Naive thymus-derived CD4-positive, alpha-beta T cell (primary cell): ENCODE measurements around the gene ZNF414. TPM values are rescaled to one million over a fixed set of nuclear protein-coding genes. Genes with fewer than 3 reads are reported as not detected.
A peak's percentile ranks its signal among the peaks of the same experiment; 100 is the strongest.
"Not testable (repeated sequence)": the region's sequence is repeated elsewhere in the genome, so short reads cannot be mapped to it uniquely, and the experiment has no call there.

ENCODE experiments used
- ATAC-seq: fragments of 150-1000 bp; cut with Tn5 transposase; 2 replicates; pipeline ENCODE4 v1.10.0; 2021; ENCODE audit warnings: mild to moderate bottlenecking, moderate library complexity
- CTCF ChIA-PET: fragments of 350-600 bp; sonication (Branson Sonifier 250); formaldehyde crosslinking; loops from one replicate; lab custom pipeline; 2021; ENCODE audit warnings: antibody characterized with exemption; lab: Charles Lee
- POLR2A ChIA-PET: fragments of 350-600 bp; sonication (Branson Sonifier 250); formaldehyde crosslinking; loops from one replicate; lab custom pipeline; 2021; ENCODE audit warnings: antibody characterized with exemption, inconsistent platforms; lab: Charles Lee
- DNase-seq, 9 donors: peaks; one replicate each; pipeline versions ENCODE4 v3.0.0 to v3.0.0-alpha.2; 2020 to 2022; ENCODE audit warnings: mixed read lengths in 1 of 9
- H3K27ac ChIP-seq: one replicate; pipeline ENCODE4 v1.7.0; 2013; ENCODE audit warnings: mild to moderate bottlenecking, low read depth, low read length, moderate library complexity
- H3K27me3 ChIP-seq, 2 donors: one replicate each; pipeline ENCODE4 v1.7.0; 2013; ENCODE audit warnings: low read length in 2 of 2, mild to moderate bottlenecking in 2 of 2, moderate library complexity in 2 of 2; ENCODE audit not compliant: control insufficient read depth in 2 of 2, insufficient read depth in 2 of 2
- H3K36me3 ChIP-seq, 3 experiments: 1 replicate in 2 of 3; 2 replicates in 1 of 3; pipeline ENCODE4 v1.7.0; 2013; ENCODE audit warnings: low read length in 3 of 3, mild to moderate bottlenecking in 3 of 3, moderate library complexity in 1 of 3; ENCODE audit not compliant: insufficient read depth in 3 of 3, control insufficient read depth in 2 of 3
- H3K4me1 ChIP-seq, 2 donors: one replicate each; pipeline ENCODE4 v1.7.0; 2013; ENCODE audit warnings: low read length in 2 of 2, mild to moderate bottlenecking in 2 of 2, moderate library complexity in 1 of 2; ENCODE audit not compliant: control insufficient read depth in 2 of 2, insufficient read depth in 2 of 2
- H3K4me3 ChIP-seq: 2 replicates; pipeline ENCODE4 v1.7.0; 2013; ENCODE audit warnings: mild to moderate bottlenecking, low read length
- H3K9me3 ChIP-seq, 3 experiments: 1 replicate in 2 of 3; 2 replicates in 1 of 3; pipeline ENCODE4 v1.7.0; 2013; ENCODE audit warnings: low read length in 3 of 3; ENCODE audit not compliant: control insufficient read depth in 2 of 3
- H3K27ac Mint-ChIP-seq, 9 donors: one replicate each; pipeline ENCODE4 v1.8.0; 2020 to 2022; ENCODE audit warnings: mixed read lengths in 9 of 9, mild to moderate bottlenecking in 8 of 9, moderate library complexity in 5 of 9, inconsistent platforms in 2 of 9
- H3K27me3 Mint-ChIP-seq, 5 donors: one replicate each; pipeline ENCODE4 v1.8.0; 2021 to 2022; ENCODE audit warnings: mixed read lengths in 5 of 5, mild to moderate bottlenecking in 1 of 5
- H3K36me3 Mint-ChIP-seq, 5 donors: one replicate each; pipeline ENCODE4 v1.8.0; 2020 to 2022; ENCODE audit warnings: mixed read lengths in 5 of 5, mild to moderate bottlenecking in 3 of 5, inconsistent platforms in 1 of 5
- H3K4me1 Mint-ChIP-seq, 7 donors: one replicate each; pipeline ENCODE4 v1.8.0; 2020 to 2022; ENCODE audit warnings: mixed read lengths in 7 of 7, mild to moderate bottlenecking in 3 of 7, inconsistent platforms in 1 of 7
- H3K4me3 Mint-ChIP-seq, 10 donors: one replicate each; pipeline ENCODE4 v1.8.0; 2020 to 2022; ENCODE audit warnings: mild to moderate bottlenecking in 10 of 10, mixed read lengths in 10 of 10, moderate library complexity in 6 of 10, inconsistent platforms in 2 of 10
- H3K9me3 Mint-ChIP-seq, 11 donors: one replicate each; pipeline ENCODE4 v1.8.0; 2020 to 2022; ENCODE audit warnings: mixed read lengths in 11 of 11, mild to moderate bottlenecking in 4 of 11, inconsistent platforms in 1 of 11, moderate library complexity in 1 of 11
- intact Hi-C, 2 donors: fragments of 100-400 bp; cut with micrococcal nuclease; formaldehyde crosslinking; loops; one replicate each; pipeline ENCODE4 v1.15.1; 2023
- polyA plus RNA-seq, 2 donors: library from polyadenylated mRNA; unstranded; fragments of 300-500 nt; fragmentation: Illumina TruSeq; gene quantifications; one replicate each; pipeline ENCODE4 v1.2.3, GENCODE V29; 2021
- total RNA-seq, 6 experiments: library from RNA in 5 of 6; stranded (reverse) in 5 of 6; gene quantifications; 1 replicate in 5 of 6; 2 replicates in 1 of 6; pipeline ENCODE4 v1.2.3 and lab custom pipeline; 2021 to 2026

Gene ZNF414, protein sequence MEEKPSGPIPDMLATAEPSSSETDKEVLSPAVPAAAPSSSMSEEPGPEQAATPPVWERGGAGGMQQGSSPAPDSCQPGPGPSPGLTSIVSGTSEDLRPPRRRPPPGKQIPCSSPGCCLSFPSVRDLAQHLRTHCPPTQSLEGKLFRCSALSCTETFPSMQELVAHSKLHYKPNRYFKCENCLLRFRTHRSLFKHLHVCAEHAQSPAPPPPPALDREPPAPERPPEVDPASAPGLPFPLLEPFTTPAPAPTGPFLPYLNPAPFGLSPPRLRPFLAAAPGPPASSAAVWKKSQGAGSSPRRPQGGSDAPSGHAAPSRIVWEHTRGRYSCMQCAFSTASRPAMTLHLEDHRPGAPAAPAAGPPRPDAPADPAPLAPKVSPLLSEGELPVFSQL
- total RNA-seq (10 to 100 TPM; 36.0 to 69.2 (median 60.8) TPM), polyA plus RNA-seq (10 to 100 TPM; 20.2 to 25.4 TPM), total RNA-seq (lab: John Stamatoyannopoulos, UW) (11.0 reads per million, percentile 38 among the genes with 10 or more reads in this experiment)

DNA sequence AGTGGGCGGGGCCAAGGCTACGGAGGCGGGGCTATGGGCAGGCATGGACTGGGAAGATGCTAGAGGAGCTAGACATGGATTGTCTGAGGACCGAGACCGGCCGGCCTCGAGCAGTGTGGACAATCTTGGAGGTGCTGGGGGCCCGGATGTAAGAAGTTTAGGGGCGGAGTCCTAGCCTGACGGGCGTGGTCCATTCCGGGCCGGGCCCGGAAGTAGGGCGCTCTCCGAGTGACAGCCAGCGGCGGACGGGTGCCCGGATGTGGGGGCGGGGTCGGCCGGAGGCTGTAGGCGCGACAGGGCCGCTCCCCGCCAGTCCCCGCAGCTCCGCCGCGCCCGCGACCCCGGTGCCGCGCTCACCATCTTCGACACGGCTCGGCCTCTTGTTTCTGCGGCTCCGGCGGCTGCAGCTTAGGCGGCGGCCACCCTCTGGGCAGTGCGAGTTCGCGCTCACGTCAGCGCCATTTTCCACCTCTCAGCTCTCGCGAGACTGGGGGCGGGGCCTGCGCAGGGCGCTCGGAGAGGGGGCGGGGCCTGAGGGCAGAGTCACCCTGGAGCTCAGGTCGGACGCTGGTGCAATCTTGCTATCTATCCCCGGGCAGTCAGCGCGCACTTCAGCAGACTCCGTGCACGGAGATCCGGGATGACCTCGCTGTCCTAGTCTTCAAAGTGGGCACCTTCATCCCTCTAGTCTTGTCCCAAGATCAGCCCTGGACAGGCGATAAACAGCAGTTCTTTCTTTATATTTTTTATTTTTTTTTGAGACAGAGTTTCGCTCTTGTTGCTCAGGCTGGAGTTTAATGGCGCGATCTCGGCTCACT lies at the start of gene ZNF414:
Gene ZNF414 (minus strand): TSS at position 481 of the 818 bp plus-strand sequence. CDS start 121 bp downstream, at position 360.
- Mint-ChIP-seq H3K36me3 (peaks cover 0 to 23% (median 0%) of the 10 kb centered on the region in 5 donors), H3K4me1 (peaks cover 32 to 64% (median 47%) of the 10 kb centered on the region in 7 donors), H3K27ac (peak within 1 kb of the TSS; percentile 91 to 100 (median 99)), H3K4me3 (peak within 1 kb of the TSS; percentile 89 to 97 (median 92)), H3K27me3 (no peaks in the 10 kb centered on the region), H3K9me3 (peaks cover 0 to 2% (median 0%) of the 10 kb centered on the region in 11 donors)
- intact Hi-C loops = loop anchor here (1.0 to 10.0 kb wide), 7 partner anchors 27 to 1591 kb away; partner anchors contain the start of genes HNRNPM (in 2 of the 2), NDUFA7 (in 2 of the 2), RAB11B (in 2 of the 2) and RPS28 (in 2 of the 2)
- ATAC-seq = peak; percentile 88
- Histone ChIP-seq H3K4me1 (peaks cover 52 to 63% of the 10 kb centered on the region in 2 donors), H3K4me3 (peak within 1 kb of the TSS; percentile 73), H3K9me3 (no peaks in the 10 kb centered on the region), H3K27ac (peak within 1 kb of the TSS; percentile 98), H3K27me3 (no peaks in the 10 kb centered on the region), H3K36me3 (peaks cover 0 to 22% (median 0%) of the 10 kb centered on the region in 3 experiments)
- POLR2A ChIA-PET = interaction anchor here (0.6 to 13.9 kb wide), 30 partner anchors 9 to 1161 kb away, joined by 3 to 566 read pairs (median 5); partner anchors contain the start of genes HNRNPM, MAP2K7, MARCHF2 and MYO1F
- CTCF ChIA-PET = interaction anchor here (0.5 to 8.3 kb wide), 12 partner anchors 10 to 128 kb away, joined by 3 to 147 read pairs (median 4); partner anchors contain the start of genes MARCHF2 and MYO1F
- DNase-seq = peak; percentile 93 to 100 (median 98)

DNA sequence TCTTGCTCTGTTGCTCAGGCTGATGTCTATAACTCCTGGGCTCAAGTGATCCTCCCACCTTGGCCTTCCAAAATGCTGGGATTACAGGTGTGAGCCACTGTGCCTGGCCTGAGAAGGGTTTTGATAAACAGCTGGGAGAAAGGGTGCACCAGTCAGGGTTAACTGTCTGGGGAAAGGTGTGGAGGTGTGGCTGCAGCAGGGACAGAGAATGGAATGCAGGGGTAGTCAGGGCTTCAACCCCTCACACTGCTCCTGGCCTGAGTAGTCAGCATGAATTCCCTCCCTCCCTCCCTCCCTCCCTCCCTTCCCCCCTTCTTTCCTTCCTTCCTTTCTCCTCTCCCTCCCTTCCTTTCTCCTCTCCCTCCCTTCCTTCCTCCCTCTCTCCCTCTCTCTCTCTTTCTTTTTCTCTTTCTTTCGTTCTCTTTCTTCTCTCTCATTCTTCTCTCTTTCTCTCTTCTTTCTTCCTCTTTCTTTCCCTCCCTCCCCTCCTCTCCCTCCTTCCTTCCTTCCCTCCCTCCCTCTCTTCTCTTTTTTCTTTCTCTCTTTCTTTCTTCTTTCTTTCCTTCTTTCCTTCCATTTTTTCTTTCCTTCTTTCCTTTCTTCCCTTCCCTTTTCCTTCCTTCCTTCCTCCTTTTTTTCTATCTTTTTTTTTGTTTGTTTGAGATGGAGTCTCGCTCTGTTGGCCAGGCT lies 47.3 kb upstream of the ZNF414 start:
- Mint-ChIP-seq H3K4me3 (no peak overlapping the region), H3K9me3 (no peaks in the 10 kb centered on the region), H3K4me1 (peaks cover 11 to 51% (median 19%) of the 10 kb centered on the region in 7 donors), H3K27me3 (no peaks in the 10 kb centered on the region), H3K36me3 (peaks cover 0 to 33% (median 0%) of the 10 kb centered on the region in 5 donors), H3K27ac (peak overlapping the region in 4 of 9 donors; percentile 61 to 81 (median 68))
- DNase-seq (no peak), ATAC-seq (no peak)
- ChIA-PET CTCF (no interaction called here), POLR2A (no interaction called here)
- Histone ChIP-seq H3K9me3 (no peaks in the 10 kb centered on the region), H3K4me1 (peaks cover 6 to 29% of the 10 kb centered on the region in 2 donors), H3K27me3 (no peaks in the 10 kb centered on the region), H3K4me3 (no peak overlapping the region), H3K36me3 (no peaks in the 10 kb centered on the region), H3K27ac (no peak overlapping the region)
- intact Hi-C loops = no loop called here

DNA sequence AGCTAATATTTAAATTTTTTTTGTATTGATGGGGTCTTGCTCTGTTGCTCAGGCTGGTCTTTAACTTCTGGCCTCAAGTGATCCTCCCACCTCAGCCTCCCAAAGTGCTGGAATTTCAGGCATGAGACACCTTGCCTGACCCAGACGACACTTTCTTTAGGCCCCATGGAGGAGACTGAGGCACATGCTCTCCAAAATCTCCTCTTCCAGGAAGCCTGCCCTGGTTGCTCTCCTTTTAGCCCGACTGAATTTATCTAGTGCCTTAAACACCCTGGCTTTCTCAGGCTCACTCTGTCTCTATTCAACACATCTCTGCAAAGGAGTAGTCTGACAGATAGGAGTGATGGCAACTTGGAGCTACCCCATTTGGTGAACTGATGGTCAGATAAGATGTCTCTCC lies 44.4 kb upstream of the ZNF414 start:
- no peaks in the 10 kb centered on the region for H3K9me3 Mint-ChIP-seq
- Histone ChIP-seq H3K27ac (no peak overlapping the region), H3K27me3 (no peaks in the 10 kb centered on the region), H3K4me1 (peaks cover 6 to 18% of the 10 kb centered on the region in 2 donors), H3K9me3 (no peaks in the 10 kb centered on the region), H3K36me3 (peaks cover 0 to 1% (median 0%) of the 10 kb centered on the region in 3 experiments), H3K4me3 (no peak overlapping the region)
- no peaks in the 10 kb centered on the region for H3K27me3 Mint-ChIP-seq
- H3K27ac Mint-ChIP-seq = peak overlapping the region in 6 of 9 donors; percentile 12 to 93 (median 72)
- no peak for DNase-seq
- no peak for ATAC-seq
- intact Hi-C loops = no loop called here
- peaks cover 13 to 33% (median 24%) of the 10 kb centered on the region in 7 donors for H3K4me1 Mint-ChIP-seq
- peaks cover 0 to 35% (median 0%) of the 10 kb centered on the region in 5 donors for H3K36me3 Mint-ChIP-seq
- peak overlapping the region in 2 of 10 donors; percentile 12 to 25 for H3K4me3 Mint-ChIP-seq
- ChIA-PET POLR2A (interaction anchor here (0.9 to 2.1 kb wide), 5 partner anchors 12 to 44 kb away, joined by 3 to 11 read pairs (median 5); partner anchors contain the start of gene ZNF414), CTCF (interaction anchor here (0.8 to 1.4 kb wide), 3 partner anchors 20 to 33 kb away, joined by 3 to 5 read pairs (median 4); no protein-coding TSS in a partner anchor)

DNA sequence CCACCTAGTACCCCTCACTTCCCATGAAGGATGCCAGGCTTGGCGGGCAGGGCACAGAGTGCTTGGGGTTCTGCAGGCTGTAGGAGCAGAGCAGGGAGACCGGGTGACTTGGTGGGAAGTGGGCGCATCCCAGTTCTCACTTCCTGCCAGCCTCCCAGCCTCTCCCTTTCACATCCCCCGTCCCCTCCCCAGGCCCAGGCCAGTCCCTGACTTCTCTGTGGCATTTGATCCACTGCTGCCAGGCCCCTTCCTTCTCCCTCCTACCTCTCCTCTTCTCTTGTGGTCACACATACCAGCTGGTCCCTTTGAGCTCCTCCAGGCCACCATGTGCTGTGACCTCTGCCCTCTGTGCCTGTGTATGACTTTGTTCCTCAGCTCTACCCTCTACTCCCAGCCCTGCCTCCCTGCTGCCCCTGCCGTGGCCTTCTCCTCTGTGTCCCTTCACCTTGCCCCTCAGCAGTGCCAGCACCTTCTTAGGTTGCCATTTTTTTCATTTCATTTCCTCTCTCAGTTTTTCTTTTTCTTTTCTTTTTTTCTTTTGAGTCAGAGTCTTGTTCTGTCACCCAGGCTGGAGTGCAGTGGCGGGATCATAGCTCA lies 43.8 kb upstream of the ZNF414 start:
- H3K4me3 ChIP-seq = no peak overlapping the region
- H3K27me3 ChIP-seq = no peaks in the 10 kb centered on the region
- peak overlapping the region in 7 of 9 donors; percentile 45 to 93 (median 77) for H3K27ac Mint-ChIP-seq
- H3K27ac ChIP-seq = no peak overlapping the region
- ATAC-seq (peak; percentile 16), DNase-seq (no peak)
- peaks cover 13 to 37% (median 27%) of the 10 kb centered on the region in 7 donors for H3K4me1 Mint-ChIP-seq
- ChIA-PET CTCF (interaction anchor here (0.8 to 1.4 kb wide), 4 partner anchors 21 to 204 kb away, joined by 3 to 5 read pairs (median 4); no protein-coding TSS in a partner anchor), POLR2A (interaction anchor here (0.6 to 2.1 kb wide), 6 partner anchors 8 to 53 kb away, joined by 3 to 11 read pairs (median 4); partner anchors contain the start of gene ZNF414)
- no peaks in the 10 kb centered on the region for H3K9me3 Mint-ChIP-seq
- H3K4me1 ChIP-seq = peaks cover 6 to 16% of the 10 kb centered on the region in 2 donors
- H3K4me3 Mint-ChIP-seq = peak overlapping the region in 2 of 10 donors; percentile 4 to 23
- no peaks in the 10 kb centered on the region for H3K27me3 Mint-ChIP-seq
- intact Hi-C loops = no loop called here
- peaks cover 0 to 39% (median 0%) of the 10 kb centered on the region in 5 donors for H3K36me3 Mint-ChIP-seq
- no peaks in the 10 kb centered on the region for H3K9me3 ChIP-seq
- peaks cover 0 to 7% (median 0%) of the 10 kb centered on the region in 3 experiments for H3K36me3 ChIP-seq

DNA sequence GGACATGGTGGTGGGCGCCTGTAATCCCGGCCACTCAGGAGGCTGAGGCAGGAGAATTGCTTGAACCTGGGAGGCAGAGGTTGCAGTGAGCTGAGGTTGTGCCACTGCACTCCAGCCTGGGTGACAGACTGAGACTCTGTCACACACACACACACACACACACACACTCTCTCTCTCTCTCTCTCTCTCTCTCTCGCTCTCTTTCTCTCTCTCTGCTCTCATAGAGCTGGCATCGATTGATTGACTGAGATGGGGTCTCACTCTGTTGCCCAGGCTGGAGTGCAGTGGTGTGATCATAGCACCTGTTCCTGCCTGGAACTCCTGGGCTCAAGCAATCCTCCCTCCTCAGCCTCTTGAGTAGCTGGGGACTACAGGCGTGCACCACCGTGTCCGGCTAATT lies 39.8 kb upstream of the ZNF414 start:
- H3K27me3 Mint-ChIP-seq, H3K4me3 ChIP-seq, ATAC-seq, DNase-seq, H3K9me3 ChIP-seq, H3K4me1 ChIP-seq, H3K9me3 Mint-ChIP-seq, intact Hi-C loops, H3K27me3 ChIP-seq, H3K27ac ChIP-seq, H3K4me3 Mint-ChIP-seq: not testable (repeated sequence)
- CTCF ChIA-PET = interaction anchor here (0.5 to 0.7 kb wide), 2 partner anchors 88 to 218 kb away, joined by 3 read pairs; no protein-coding TSS in a partner anchor
- H3K36me3 ChIP-seq = peaks cover 0 to 17% (median 0%) of the 10 kb centered on the region in 3 experiments
- POLR2A ChIA-PET = interaction anchor here (0.7 kb wide), 1 partner anchor 54 kb away, joined by 3 read pairs; no protein-coding TSS in a partner anchor
- H3K36me3 Mint-ChIP-seq = peaks cover 0 to 46% (median 0%) of the 10 kb centered on the region in 5 donors
- peaks cover 9 to 25% (median 17%) of the 10 kb centered on the region in 7 donors for H3K4me1 Mint-ChIP-seq
- H3K27ac Mint-ChIP-seq = peak overlapping the region in 2 of 9 donors; percentile 8 to 63
